Measurements from ENCODE around the gene EML6.
"Not testable (repeated sequence)": the region's sequence is repeated elsewhere in the genome, so short reads cannot be mapped to it uniquely, and the experiment has no call there.

The EML6 gene

DNA sequence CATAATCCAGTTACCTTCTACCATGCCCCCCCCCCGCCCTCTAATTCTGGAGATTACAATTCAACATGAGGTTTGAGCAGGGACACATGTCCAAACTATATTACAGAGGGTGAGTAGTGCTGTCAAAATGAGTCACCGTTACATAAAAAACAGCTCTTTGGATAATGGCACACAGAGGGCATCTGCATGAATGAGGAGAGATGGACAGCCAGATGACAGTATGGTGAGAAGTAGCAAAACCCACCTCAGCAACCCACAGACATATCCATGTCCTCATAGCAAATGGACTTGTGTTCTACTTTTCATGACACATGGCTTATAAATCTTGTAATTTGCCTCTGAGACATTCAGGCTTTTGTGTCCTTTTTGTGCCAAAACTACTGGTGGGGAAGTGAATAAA, 132.0 kb downstream of the EML6 start:
- DNase-seq = no peak

DNA sequence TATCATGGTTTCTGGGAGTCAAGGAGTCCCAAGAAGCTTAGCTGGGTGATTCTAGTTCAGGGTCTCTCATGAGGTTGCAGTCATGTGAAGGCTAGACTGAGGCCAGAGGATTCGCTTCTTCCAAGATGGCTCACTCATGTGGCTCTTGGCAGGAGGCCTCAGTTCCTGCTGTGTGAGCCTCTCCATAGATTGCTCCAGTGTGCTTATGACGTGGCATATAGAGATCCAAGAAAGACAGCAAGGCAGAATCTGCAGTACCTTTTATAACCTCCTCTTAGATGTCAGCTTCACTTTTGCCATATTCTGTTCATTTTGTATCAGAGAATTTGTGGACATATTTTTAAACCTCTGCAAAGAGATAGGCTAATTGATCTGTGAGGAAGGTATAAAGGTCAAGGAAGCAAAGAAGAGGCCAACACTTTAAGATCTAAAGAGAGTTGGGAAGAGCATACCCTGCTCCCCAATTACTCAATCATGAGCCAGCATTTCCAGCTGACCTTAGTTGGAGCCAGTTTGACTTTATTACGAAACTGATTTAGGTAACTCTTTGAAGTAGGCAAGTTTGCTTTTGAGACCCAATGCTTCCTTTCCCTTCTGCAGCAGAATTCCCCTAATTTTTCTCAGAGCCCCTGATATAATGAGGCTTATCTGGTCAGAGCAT, 134.7 kb downstream of the EML6 start:
- DNase-seq = no peak

DNA sequence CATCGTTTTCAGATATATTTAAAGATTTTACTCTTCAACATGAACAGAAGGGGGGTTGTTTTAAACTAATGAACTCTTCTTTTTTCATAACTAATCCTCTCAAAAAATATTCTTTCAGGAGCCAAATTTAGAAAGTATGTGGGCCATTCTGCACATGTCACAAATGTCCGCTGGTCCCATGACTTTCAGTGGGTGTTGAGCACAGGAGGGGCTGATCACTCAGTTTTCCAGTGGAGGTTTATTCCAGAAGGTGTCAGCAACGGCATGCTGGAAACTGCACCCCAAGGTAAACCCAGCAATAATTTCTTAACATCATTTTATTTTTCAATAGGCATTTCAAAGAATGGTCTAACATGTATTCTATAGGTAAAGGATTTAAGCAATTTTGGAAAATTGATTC, 136.0 kb downstream of the EML6 start:
- no peak for DNase-seq

DNA sequence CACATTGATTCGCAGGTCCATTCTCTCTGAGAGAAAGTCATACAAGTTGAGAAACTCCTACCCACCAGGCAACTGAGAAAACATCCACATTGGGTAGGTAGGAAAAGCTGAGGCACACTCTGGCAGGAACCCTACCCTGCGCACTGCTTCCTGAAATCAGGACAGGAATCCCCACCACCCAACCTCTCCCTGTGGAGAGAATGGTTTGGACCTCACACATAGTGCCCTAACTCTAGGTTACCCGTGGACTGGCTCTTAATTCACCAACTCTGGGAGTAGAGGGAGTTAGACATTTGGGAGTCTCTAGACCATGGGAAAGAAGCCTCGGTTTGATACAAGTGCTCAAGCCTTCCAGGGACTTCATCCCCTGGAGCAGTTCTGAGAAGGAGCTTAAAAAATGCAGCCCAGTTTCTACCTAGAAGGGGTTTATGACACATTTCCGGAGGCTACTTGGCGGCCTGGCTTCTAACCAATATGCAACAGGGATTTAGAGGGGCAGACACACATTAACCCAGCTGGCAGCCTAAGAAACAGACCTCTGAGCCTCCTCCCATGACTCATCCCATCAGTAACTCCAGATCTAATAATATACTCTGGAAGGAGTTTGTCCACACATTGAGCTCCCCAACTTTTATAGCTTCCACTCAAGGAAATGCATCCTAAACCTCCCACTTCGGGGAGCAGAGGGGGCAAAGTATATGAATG, 136.7 kb downstream of the EML6 start:
- no peak for DNase-seq

DNA sequence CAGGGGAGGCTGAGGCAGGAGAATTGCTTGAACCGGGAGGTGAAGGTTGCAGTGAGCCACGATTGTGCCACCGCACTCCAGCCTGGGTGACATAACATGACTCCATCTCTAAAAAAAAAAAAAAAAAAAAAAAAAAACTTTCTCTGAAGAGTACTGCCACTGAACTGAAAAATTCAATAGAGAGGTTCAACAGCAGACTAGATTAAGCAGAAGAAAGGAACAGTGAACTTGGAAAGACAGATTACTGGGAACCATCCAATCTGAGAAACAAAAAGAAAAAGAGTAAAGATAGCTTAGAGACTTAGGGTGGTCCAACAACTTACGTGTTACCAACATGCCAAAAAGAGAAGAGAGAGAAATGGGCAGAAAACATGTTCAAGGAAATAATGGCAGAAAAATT, 138.8 kb downstream of the EML6 start:
- DNase-seq = no peak

DNA sequence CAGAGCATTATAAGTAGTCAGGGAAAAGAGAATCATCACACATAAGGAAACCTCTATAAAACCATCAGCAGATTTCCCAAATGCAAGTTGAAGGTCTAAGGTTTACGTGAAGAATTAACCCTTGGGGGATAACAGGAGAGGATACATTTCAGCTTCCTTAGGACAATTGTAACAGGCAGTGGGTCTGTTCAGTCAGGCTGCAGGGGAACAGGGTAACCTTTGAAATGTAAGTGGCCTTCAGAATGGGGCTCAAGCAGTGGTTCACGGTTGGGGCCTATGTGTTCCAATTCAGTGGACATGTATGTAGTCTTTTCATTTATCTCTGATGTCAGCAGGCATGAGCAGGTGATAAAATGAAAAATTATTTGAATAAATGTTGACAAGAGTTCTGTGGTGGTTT, 139.3 kb downstream of the EML6 start:
- DNase-seq = no peak

DNA sequence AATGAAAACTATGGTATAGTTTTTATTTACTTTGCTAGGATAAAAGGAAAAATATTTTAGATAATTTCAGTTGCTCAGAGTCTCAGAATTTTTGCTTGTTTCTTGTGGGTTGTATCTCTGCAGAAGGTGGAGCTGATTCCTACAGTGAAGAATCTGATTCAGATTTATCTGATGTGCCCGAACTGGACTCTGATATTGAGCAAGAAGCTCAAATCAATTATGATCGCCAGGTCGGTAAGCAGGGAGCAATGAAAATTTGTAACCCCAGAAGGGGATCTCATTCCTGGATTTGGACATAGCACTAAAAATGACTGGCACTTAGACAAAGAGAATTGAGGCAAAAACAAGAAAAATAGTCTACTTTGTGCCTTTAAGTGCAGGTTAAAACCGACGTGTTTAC, 140.2 kb downstream of the EML6 start:
- DNase-seq = no peak

DNA sequence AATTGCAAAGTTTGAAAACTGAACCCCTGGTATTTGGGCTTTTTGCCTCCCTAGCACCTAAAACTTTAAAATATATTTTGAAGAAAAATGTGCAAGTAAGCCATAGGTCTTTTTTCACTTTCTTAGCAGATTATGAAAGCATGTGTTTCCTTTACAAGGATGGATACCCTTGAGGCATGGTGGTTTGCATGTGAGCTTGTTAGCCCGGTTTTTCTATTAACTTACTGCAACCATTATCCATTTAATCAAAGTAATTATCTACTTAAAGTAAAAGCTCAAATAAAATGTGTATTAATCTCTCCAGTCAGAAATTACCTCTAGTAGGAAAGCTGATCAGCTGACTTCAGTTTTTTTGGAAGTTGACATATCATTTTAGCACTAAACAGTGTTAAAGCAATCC, 140.6 kb downstream of the EML6 start:
- no peak for DNase-seq

DNA sequence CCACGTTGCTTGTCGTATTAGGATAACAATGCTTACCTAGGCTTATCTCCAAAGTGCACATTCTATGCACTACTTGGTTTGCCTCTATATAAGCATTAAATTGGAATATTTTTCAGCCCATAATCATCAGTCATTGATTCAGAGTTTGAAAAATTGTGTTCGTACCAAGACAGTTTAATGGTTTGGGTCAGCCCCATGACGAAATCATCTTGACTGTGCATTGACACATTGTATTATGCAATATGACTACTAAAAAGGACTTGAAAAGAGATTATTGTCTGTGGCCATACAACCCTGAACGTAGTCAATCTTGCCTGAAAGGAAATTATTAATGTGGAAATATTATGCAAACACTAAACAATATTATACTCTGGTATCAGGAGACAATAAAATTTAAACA, 141.3 kb downstream of the EML6 start:
- DNase-seq = no peak

DNA sequence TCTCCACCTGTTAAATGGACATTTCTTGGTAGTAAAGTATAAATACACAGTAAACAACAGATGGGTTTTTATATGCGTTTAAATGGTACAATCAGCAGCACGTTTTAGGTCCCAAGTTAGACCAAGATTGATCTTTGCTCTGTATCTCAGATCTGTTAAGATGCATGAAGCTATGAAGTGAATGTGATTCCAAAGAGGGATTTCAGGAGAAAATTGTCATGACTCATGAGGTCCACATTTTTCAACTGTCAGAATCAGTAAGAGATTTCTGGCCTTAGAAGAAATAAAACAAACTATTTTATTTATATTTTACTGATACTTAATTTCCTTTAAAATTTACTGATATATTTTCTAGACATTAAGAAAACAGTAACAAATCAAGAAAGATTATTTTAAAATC, 142.7 kb downstream of the EML6 start:
- DNase-seq = no peak

DNA sequence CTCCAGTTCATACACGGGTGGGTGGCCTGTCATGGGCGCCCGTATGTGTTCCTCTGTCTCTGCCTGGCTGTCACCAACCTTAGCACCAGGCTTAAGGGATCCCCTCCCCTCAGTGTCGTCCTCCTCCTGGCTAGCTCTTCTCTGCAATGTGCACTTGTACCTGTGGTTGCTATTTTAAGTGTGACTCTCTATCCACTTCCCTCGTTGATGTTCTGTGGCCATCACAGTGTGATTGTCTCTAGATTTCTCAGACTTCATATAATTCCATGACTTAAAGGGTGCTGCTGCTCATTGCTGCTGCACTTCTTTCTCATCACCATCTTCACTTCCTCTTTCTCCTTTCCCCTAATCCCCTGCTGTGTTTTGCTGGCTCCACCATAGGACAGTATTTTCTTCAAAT, 143.4 kb downstream of the EML6 start:
- peak; percentile 50 for DNase-seq

DNA sequence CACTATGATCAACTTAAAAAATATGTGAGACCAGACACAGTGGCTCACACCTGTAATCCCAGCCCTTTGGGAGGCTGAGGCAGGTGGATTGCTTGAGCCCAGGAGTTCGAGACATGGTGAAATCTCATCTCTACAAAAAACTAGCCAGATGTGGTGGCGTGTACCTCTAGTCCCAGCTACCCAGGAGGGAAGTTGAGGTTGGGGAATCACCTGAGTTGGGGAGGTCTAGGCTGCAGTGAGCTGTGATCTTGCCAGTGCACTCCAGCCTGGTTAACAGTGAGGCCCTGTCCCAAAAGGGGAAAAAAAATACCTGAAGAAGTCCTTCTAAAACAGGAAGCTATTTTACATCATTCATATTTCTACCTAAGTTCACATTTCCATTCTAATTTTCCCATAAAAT, 144.0 kb downstream of the EML6 start:
- no peak for DNase-seq

DNA sequence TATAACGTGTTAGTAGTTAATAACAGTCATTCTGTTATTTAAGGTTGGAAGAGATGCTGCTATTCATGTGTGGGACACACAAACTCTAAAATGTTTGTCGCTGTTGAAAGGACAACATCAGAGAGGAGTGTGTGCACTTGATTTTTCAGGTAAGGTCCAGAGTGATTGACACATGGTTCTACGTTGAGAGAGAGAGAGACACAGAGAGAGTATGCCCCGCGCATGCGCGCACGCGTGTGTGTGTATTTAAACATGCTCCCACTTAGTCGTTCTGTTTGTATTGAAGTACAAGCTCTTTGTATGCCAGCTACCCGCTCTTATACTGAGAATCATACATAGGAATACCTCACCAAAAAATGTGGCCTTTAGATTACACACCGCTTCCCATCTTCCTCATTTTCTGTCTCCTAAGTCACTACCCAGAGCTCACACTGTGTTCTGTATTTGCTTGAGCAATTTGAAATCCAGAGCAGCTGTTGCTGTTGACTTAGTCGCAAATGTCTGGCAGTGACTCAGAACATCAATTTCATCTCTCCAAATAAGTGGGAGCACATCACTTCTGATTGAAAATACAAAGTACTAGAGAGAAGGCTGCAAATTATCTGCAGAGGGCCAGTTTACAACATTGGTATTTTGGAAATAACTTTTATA, 148.1 kb downstream of the EML6 start:
- DNase-seq = peak; percentile 14 to 18

DNA sequence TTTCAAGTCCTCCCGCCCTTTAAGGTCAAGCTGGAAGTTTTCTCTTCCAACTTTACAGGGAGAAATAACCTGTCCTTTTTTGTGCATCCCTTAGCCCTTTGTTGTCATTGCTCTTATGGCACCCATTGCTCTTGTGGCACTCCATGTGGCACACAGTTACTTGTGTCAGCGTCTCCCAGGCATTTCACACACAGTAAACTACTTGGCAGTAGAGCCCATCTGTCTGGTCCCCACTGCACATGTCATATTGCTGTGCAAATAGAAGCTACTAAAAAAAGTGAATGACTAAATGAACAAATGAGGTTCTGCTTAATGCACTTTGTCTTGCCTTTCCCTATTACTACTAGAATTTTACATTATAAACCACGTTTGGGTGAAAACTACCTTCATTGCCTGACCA, 149.3 kb downstream of the EML6 start:
- DNase-seq = no peak

DNA sequence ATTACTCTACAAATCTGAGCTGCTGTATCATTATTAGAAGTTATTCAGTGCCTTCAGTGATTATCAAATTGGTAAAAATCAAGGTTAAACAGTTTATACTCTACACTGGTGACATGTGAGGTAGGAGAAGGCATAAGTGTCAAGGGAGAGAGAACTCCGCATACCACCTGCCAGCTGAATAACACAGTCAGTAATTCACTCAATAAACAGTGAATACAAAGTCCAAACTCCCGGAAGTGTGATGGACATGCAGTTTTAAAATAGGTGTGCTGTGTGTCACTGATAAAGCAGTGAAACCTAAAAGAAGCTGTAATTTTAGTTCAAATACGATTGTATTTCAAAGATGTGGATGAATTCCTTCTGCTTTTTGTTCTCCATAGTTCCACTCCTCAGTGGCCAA, 149.8 kb downstream of the EML6 start:
- not testable (repeated sequence) for DNase-seq

DNA sequence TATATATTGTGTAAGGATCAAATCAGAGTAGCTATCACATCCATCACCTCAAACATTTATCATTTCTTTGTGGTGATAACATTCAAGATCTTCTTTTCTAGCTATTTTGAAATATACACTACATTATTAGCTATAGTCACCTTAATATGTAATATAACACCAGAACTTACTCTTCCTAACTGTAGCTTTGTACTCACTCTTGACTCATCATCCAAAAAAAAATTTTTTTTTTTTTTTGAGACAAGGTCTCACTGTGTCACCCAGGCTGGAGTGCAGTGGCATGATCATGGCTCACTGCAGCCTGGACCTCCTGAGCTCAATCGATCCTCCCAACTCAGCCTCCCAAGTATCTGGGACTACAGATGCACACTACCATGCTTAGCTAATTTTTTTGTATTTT, 153.3 kb downstream of the EML6 start:
- no peak for DNase-seq

DNA sequence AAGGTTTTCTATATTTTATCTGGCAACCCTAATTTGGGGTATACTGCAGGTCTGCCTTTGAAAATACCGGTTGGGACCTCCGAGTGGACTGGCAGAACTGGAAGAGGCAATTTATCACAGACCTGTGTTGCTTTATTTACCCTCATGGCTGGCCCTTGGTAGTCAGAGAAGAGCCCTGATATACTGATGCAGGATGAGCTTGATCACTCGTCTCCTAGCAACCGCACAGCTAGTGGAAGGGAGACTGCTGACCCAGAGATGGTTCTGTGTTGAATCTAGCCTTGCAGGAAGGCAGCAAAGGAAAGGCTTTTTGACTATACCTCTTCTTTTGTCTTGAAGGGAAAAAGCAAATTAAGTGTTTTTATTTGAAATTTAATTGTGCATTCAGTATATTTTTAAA, 154.7 kb downstream of the EML6 start:
- DNase-seq = no peak

DNA sequence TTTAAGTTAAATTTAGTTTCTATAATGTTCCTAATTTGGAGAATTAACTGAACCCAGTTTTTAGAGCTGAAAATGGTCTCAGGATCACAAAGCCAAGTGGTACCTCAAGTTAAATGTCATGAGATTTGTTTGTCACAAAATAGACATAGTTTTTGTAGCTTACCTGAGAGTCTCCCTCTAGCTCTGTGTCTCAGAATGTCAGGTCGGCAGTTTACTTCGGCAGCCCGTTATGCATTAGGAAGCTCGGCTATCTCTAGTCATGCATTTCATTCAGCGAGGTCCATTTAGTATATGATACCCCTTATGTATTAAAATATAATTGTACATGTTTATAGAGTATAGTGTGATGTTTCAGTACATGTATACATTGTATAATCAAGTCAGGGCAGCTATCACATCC, 155.6 kb downstream of the EML6 start:
- DNase-seq = no peak

DNA sequence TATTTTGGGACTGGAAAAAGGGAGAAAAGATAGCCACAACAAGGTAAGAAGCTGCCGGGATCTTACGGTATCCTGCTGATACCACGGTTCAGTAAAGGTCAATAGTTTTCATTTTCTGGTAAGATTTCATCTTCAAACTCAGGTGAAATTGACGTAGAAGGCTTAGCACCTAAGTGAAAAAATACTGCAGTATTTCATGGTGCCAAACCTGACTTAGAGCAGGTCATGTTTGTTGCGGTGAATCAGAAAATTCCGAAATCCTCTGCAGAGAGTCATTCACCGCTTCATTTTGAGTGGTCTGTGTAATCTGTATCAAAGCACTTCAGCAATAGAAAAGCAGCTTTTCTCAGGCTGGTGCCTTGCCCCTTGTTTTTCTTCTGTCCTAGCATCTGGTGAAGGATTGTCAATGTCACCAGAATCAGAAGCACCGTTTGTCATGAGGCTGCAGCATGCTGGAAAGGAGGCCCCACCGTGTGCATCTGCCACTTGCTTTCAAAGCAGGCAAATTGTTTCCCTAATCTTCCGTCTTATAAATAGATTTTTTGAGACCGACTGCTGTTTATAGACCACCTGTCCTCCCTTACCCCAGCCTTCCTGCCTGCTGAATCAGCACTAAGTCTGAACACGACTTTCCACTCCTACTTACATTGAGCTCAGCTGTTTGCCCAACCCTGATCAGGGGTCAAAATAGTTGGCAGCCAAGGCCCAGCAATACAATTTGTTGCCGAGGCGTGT, 156.3 kb downstream of the EML6 start:
- DNase-seq = no peak

DNA sequence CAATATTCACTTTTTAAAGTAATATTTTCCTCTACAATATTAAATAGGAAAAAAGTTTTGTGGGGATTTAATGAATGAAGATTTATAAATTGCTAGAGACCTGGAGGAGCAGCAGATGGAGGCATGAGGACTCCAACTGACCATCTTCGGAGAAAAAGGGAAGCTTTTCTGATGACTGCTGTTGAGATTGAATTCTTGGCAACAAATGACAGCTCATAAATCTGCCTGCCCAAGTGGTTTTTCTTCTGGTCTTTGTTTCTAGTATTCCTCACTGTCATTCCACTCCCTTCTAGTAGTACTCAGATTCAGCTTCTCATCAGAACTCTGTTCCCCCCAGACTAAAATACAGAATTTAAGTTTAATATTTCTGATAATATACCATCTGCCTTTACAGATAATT, 157.0 kb downstream of the EML6 start:
- DNase-seq = no peak

DNA sequence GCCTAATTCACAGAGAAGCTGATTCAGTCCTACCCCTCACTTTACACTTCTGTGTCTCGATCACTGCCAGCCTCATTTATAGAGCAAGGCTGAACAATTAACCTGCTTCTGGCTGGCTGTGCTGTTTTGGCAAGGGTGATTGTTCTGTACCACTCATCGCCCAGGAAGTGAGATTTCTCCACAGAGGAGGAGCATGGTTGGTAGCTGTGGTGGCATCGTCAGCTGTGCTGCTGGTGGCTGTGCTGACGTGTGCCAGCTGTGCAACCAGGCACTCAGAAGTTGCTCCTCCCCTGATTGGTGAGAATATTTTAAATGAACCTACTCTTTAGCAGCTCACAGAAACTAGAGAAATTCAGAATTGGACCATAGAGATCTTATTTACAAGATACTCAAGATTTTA, 158.3 kb downstream of the EML6 start:
- no peak for DNase-seq

DNA sequence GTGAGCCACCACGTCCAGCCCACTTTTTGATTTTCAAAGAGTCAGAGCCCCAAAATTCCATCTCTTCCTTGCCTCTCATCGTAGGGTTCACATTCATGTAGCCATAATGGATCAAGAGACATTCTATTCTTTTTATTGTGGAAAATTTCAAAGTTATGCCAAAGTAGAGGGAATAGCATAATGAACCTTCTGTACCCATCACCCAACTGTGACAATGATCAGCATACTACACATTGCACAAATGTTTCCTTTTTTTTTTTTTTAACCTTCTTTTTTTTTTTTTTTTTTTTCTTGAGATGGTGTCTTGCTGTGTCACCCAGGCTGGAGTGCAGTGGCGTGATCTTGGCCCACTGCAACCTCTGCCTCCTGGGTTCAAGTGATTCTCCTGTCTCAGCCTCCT, 162.4 kb downstream of the EML6 start:
- no peak for DNase-seq

DNA sequence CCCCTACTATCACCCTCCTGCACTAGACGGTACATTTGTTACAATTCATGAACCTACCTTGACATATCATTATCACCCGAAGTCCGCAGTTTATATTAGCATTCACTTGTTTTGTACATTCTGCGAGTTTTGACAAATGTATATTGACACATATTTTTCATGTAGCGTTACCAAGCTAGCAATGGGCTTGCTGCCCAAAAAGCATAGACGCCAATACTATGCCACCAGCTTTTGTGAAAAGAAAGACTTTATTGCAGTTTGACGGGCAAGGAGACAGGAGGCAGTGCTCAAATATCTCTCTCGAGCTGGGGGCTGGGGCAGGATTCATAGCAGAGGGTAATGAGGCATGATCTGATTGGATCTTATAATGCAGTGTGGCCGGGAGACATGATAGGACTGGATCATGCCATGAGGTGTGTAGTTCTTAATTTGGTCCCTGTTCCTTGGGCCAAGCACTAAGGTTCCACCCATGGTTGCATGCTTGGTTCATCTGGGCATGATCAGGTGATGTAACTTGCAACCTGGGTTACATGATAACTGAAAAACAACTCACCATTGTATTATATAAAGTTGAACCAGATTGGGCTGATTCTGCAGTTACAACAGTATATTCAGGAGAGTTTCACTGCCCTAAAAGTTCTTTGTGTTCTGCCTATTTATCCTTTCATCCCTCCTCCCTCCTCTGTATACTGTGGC, 164.5 kb downstream of the EML6 start:
- DNase-seq = no peak
